Measurements from ENCODE around the gene HSPA1B. TPM values are rescaled to one million over a fixed set of nuclear protein-coding genes. Genes with fewer than 3 reads are reported as not detected.

Gene HSPA1B
- polyA plus RNA-seq, 4 donors = 111 to 507 (median 160) TPM

DNA sequence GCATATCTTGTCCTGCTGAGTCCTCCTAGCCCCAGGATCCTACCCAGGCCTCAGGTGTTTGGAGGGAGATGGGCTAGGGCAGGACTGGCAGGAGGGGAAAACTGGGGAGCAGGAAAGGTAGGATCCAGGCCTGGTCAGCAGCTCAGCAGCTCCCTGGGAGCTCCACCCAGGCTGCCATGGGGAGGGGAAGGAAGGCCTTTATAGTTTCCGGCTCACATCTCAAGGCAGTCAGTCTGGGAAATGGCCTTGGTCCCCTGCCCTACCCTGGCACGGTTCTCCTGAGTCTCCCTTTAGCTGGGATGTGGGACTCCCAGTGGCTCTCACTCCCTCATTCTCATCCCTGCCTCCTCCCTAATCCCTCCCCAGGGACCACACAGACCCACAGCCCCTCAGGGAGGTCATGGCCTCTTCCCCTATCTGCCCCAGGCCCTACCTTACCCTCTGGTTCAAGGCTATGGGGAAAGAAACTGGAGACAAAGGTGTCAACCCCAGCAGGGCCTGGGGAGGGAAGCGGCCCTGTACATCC is 49.6 kb downstream of the HSPA1B start:
- no peak for DNase-seq (ENCODE audit: low read depth in 4 of 4, low spot score in 3 of 4)

GRCh38 chr6:31877651-31878161 is 50.2 kb downstream of the HSPA1B start:
- DNase-seq (ENCODE audit: low read depth in 4 of 4, low spot score in 3 of 4) = no peak

DNA sequence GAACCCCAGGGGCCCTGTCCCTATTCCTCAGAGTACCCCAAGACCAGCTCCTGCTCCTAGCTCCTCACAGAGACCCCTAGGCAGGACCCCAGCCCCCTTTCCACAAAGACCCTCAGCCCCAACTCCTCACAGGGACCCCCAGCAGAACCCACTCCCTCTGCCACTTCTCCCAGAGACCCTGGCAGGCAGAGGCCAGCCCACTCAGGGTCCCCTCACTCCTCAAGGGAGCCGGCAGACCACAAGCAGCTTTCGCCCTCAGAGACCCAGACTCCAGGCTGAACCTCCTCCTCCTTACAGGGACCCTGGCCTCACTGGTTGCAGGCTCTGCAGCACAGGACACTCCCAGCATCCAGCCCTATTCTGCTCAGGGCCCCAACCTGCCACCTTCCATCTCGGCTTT is 50.7 kb downstream of the HSPA1B start:
- DNase-seq (ENCODE audit: low read depth in 4 of 4, low spot score in 3 of 4) = no peak

GRCh38 chr6:31878726-31879125 is 51.2 kb downstream of the HSPA1B start, which contains the start of gene SLC44A4:
TSS of gene SLC44A4 (minus strand) at chr6:31878997. CDS start at chr6:31878980, 17 bp downstream.
- DNase-seq (ENCODE audit: low read depth in 4 of 4, low spot score in 3 of 4) = no peak

DNA sequence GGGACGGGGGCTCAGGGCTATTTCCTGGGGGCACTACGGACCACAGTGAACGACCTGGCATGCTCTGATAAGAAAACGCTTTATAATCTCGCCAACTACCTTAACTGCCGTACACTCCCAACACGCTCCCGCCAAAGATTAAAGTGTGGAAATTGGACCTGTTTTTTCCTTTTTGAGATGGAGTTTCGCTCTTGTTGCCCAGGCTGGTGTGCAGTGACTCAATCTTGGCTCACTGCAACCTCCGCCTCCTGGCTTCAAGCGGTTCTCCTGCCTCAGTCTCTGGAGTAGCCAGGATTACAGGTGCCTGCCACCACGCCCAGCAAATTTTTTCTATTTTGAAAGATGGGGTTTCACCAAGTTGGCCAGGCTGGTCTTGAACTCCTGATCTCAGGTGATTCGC is 51.6 kb downstream of the HSPA1B start:
- no peak for DNase-seq (ENCODE audit: low read depth in 4 of 4, low spot score in 3 of 4)

Other genes starting within 250 kb of the HSPA1B start
- gene LTB, start 245.3 kb upstream of the HSPA1B start, polyA plus RNA-seq (ENCODE audit: insufficient read length in 4 of 4) = 1 to 10 TPM in 3 of 4 donors, under 1 TPM in 1; 0.66 to 2.0 (median 1.6) TPM
- 10 to 100 TPM in 1 of 4 donors, 1 to 10 TPM in 3; 4.6 to 10.3 (median 4.9) TPM for gene LST1, start 241.5 kb upstream of the HSPA1B start, polyA plus RNA-seq (ENCODE audit: insufficient read length in 4 of 4)
- gene NCR3, start 234.7 kb upstream of the HSPA1B start, polyA plus RNA-seq (ENCODE audit: insufficient read length in 4 of 4) = under 1 TPM in 2 of 4 donors, not detected in 2; 0.17 to 0.20 TPM
- gene AIF1, start 212.5 kb upstream of the HSPA1B start, polyA plus RNA-seq (ENCODE audit: insufficient read length in 4 of 4) = 10 to 100 TPM; 43.3 to 77.0 (median 73.6) TPM
- gene PRRC2A, start 207.0 kb upstream of the HSPA1B start, polyA plus RNA-seq (ENCODE audit: insufficient read length in 4 of 4) = 100 to 1,000 TPM; 143 to 224 (median 174) TPM
- 100 to 1,000 TPM; 186 to 278 (median 241) TPM for gene BAG6, start 175.1 kb upstream of the HSPA1B start, polyA plus RNA-seq (ENCODE audit: insufficient read length in 4 of 4)
- gene APOM, start 171.8 kb upstream of the HSPA1B start, polyA plus RNA-seq (ENCODE audit: insufficient read length in 4 of 4) = 100 to 1,000 TPM in 2 of 4 donors, 10 to 100 TPM in 2; 10.1 to 106 (median 83.8) TPM
- gene C6orf47, start 167.0 kb upstream of the HSPA1B start, polyA plus RNA-seq (ENCODE audit: insufficient read length in 4 of 4) = 10 to 100 TPM; 15.8 to 21.1 (median 19.0) TPM
- 10 to 100 TPM; 16.8 to 28.9 (median 24.9) TPM for gene GPANK1, start 162.7 kb upstream of the HSPA1B start, polyA plus RNA-seq (ENCODE audit: insufficient read length in 4 of 4)
- gene CSNK2B, start 161.7 kb upstream of the HSPA1B start, polyA plus RNA-seq (ENCODE audit: insufficient read length in 4 of 4) = 100 to 1,000 TPM; 184 to 243 (median 239) TPM
- gene LY6G5B, start 157.8 kb upstream of the HSPA1B start, polyA plus RNA-seq (ENCODE audit: insufficient read length in 4 of 4) = 10 to 100 TPM; 16.6 to 28.7 (median 20.9) TPM
- 1 to 10 TPM; 1.6 to 5.9 (median 2.6) TPM for gene LY6G5C, start 146.7 kb upstream of the HSPA1B start, polyA plus RNA-seq (ENCODE audit: insufficient read length in 4 of 4)
- gene ABHD16A, start 124.4 kb upstream of the HSPA1B start, polyA plus RNA-seq (ENCODE audit: insufficient read length in 4 of 4) = 10 to 100 TPM; 50.1 to 67.5 (median 55.9) TPM
- gene LY6G6F, start 120.9 kb upstream of the HSPA1B start, polyA plus RNA-seq (ENCODE audit: insufficient read length in 4 of 4) = 1 to 10 TPM in 1 of 4 donors, under 1 TPM in 2, not detected in 1; 0.30 to 1.5 (median 0.52) TPM
- not detected for gene LY6G6D, start 112.4 kb upstream of the HSPA1B start, polyA plus RNA-seq (ENCODE audit: insufficient read length in 4 of 4)
- under 1 TPM in 3 of 4 donors, not detected in 1; 0.45 to 0.74 (median 0.63) TPM for gene LY6G6C, start 106.0 kb upstream of the HSPA1B start, polyA plus RNA-seq (ENCODE audit: insufficient read length in 4 of 4)
- gene MPIG6B, start 104.4 kb upstream of the HSPA1B start, polyA plus RNA-seq (ENCODE audit: insufficient read length in 4 of 4) = 1 to 10 TPM; 1.1 to 2.9 (median 1.4) TPM
- 100 to 1,000 TPM; 150 to 213 (median 182) TPM for gene DDAH2, start 98.4 kb upstream of the HSPA1B start, polyA plus RNA-seq (ENCODE audit: insufficient read length in 4 of 4)
- gene CLIC1, start 91.2 kb upstream of the HSPA1B start, polyA plus RNA-seq (ENCODE audit: insufficient read length in 4 of 4) = 100 to 1,000 TPM; 201 to 309 (median 278) TPM
- gene MSH5, start 87.7 kb upstream of the HSPA1B start, polyA plus RNA-seq (ENCODE audit: insufficient read length in 4 of 4) = 10 to 100 TPM; 14.2 to 51.0 (median 25.2) TPM
- 10 to 100 TPM in 2 of 4 donors, 1 to 10 TPM in 2; 2.7 to 13.0 (median 7.9) TPM for gene SAPCD1, start 65.1 kb upstream of the HSPA1B start, polyA plus RNA-seq (ENCODE audit: insufficient read length in 4 of 4)
- 10 to 100 TPM in 1 of 4 donors, 1 to 10 TPM in 3; 1.5 to 11.1 (median 5.5) TPM for gene VWA7, start 50.4 kb upstream of the HSPA1B start, polyA plus RNA-seq (ENCODE audit: insufficient read length in 4 of 4)
- gene VARS1, start 32.0 kb upstream of the HSPA1B start, polyA plus RNA-seq (ENCODE audit: insufficient read length in 4 of 4) = 10 to 100 TPM; 42.7 to 67.9 (median 60.0) TPM
- gene LSM2, start 20.8 kb upstream of the HSPA1B start, polyA plus RNA-seq (ENCODE audit: insufficient read length in 4 of 4) = 10 to 100 TPM; 71.4 to 84.9 (median 84.3) TPM
- gene HSPA1L, start 12.5 kb upstream of the HSPA1B start, polyA plus RNA-seq (ENCODE audit: insufficient read length in 4 of 4) = 1 to 10 TPM; 3.1 to 4.4 (median 3.7) TPM
- gene HSPA1A, start 12.2 kb upstream of the HSPA1B start, polyA plus RNA-seq (ENCODE audit: insufficient read length in 4 of 4) = 100 to 1,000 TPM in 3 of 4 donors, 10 to 100 TPM in 1; 88.1 to 159 (median 116) TPM
- 10 to 100 TPM; 23.9 to 77.5 (median 69.9) TPM for gene NEU1, start 35.1 kb downstream of the HSPA1B start, polyA plus RNA-seq (ENCODE audit: insufficient read length in 4 of 4)
- 10 to 100 TPM in 3 of 4 donors, 1 to 10 TPM in 1; 2.4 to 53.4 (median 41.4) TPM for gene SLC44A4, start 51.3 kb downstream of the HSPA1B start, polyA plus RNA-seq (ENCODE audit: insufficient read length in 4 of 4)
- 10 to 100 TPM; 69.0 to 99.0 (median 77.6) TPM for gene EHMT2, start 70.0 kb downstream of the HSPA1B start, polyA plus RNA-seq (ENCODE audit: insufficient read length in 4 of 4)
- 10 to 100 TPM; 17.7 to 28.9 (median 22.0) TPM for gene ZBTB12, start 74.3 kb downstream of the HSPA1B start, polyA plus RNA-seq (ENCODE audit: insufficient read length in 4 of 4)
- 10 to 100 TPM in 1 of 4 donors, 1 to 10 TPM in 3; 3.1 to 12.4 (median 5.0) TPM for gene C2, start 100.0 kb downstream of the HSPA1B start, polyA plus RNA-seq (ENCODE audit: insufficient read length in 4 of 4)
- 10 to 100 TPM in 1 of 4 donors, 1 to 10 TPM in 3; 4.6 to 13.0 (median 6.7) TPM for gene CFB, start 118.4 kb downstream of the HSPA1B start, polyA plus RNA-seq (ENCODE audit: insufficient read length in 4 of 4)
- gene NELFE, start 131.2 kb downstream of the HSPA1B start, polyA plus RNA-seq (ENCODE audit: insufficient read length in 4 of 4) = 10 to 100 TPM; 72.5 to 97.9 (median 84.9) TPM
- 10 to 100 TPM; 33.1 to 51.5 (median 39.7) TPM for gene SKIC2, start 131.4 kb downstream of the HSPA1B start, polyA plus RNA-seq (ENCODE audit: insufficient read length in 4 of 4)
- 10 to 100 TPM; 22.6 to 37.5 (median 30.1) TPM for gene DXO, start 144.4 kb downstream of the HSPA1B start, polyA plus RNA-seq (ENCODE audit: insufficient read length in 4 of 4)
- 10 to 100 TPM in 3 of 4 donors, 1 to 10 TPM in 1; 8.6 to 26.2 (median 15.2) TPM for gene C4A, start 154.3 kb downstream of the HSPA1B start, polyA plus RNA-seq (ENCODE audit: insufficient read length in 4 of 4)
- gene C4B, start 187.1 kb downstream of the HSPA1B start, polyA plus RNA-seq (ENCODE audit: insufficient read length in 4 of 4) = 10 to 100 TPM; 10.3 to 27.3 (median 16.0) TPM
- gene CYP21A2, start 210.7 kb downstream of the HSPA1B start, polyA plus RNA-seq (ENCODE audit: insufficient read length in 4 of 4) = 1 to 10 TPM in 3 of 4 donors, under 1 TPM in 1; 0.76 to 1.4 (median 1.1) TPM